Keratinocyte (primary cell): ENCODE measurements around the gene SLC37A1.

Experiments used
- EZH2 ChIP-seq: IDR thresholded peaks from one replicate; pipeline ENCODE4 v1.6.1; 2012; ENCODE audit warnings: inconsistent platforms, mild to moderate bottlenecking, low read length, moderate library complexity
- TF ChIP-seq, protein P1 (sequence below), 3 experiments: IDR thresholded peaks in 1 of 3; conservative IDR thresholded peaks in 1 of 3; optimal IDR thresholded peaks in 1 of 3; 2 replicates in 2 of 3; 3 replicates in 1 of 3; pipeline versions ENCODE3 to v1.5.1; 2011; ENCODE audit warnings: low read length in 3 of 3, mild to moderate bottlenecking in 3 of 3, moderate library complexity in 2 of 3, control low read depth in 1 of 3, inconsistent platforms in 1 of 3; ENCODE audit not compliant: insufficient read depth in 2 of 3; ENCODE audit errors: extremely low read depth in 1 of 3

DNA sequence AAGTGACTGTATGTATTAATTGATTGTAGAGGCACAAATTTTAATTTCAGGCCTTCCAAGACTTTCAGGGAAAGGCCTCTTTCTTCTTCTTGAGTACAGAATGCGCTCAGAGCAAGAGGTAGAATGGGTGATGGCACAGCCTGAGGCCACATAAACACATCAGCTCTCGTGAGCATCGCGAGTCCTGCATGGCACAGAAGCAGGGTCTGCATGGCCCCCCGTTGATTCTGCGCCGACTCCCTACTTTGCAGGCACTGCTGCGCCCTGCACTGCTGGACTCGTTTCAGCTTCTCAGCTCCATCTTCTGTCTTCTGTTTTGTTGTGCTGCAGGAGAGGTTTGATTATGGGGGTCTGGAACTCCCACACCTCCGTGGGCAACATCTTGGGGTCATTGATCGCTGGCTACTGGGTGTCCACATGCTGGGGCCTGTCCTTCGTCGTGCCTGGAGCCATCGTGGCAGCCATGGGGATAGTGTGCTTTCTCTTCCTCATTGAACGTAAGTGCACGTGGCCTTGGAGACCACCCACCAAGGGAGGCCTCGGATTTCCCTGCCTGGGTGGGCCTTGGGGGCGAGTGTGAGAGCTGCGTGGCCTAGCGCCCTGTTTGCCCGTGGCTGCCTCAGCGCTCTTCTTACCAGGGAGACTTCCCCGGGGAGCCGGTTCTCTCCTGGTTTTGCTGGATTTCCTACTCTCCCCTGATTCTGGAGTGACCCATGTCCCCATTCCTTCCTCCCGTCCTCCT lies 29.6 kb downstream of the SLC37A1 start:
- TF ChIP-seq, protein P1, sequence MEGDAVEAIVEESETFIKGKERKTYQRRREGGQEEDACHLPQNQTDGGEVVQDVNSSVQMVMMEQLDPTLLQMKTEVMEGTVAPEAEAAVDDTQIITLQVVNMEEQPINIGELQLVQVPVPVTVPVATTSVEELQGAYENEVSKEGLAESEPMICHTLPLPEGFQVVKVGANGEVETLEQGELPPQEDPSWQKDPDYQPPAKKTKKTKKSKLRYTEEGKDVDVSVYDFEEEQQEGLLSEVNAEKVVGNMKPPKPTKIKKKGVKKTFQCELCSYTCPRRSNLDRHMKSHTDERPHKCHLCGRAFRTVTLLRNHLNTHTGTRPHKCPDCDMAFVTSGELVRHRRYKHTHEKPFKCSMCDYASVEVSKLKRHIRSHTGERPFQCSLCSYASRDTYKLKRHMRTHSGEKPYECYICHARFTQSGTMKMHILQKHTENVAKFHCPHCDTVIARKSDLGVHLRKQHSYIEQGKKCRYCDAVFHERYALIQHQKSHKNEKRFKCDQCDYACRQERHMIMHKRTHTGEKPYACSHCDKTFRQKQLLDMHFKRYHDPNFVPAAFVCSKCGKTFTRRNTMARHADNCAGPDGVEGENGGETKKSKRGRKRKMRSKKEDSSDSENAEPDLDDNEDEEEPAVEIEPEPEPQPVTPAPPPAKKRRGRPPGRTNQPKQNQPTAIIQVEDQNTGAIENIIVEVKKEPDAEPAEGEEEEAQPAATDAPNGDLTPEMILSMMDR (optimal IDR thresholded peaks at IDR 0.05 in 1 of 3, IDR thresholded peaks at IDR 0.05 in 1 of 3, conservative IDR thresholded peaks at IDR 0.05 in 1 of 3; ENCODE audit: extremely low read depth in 1 of 3, insufficient read depth in 2 of 3, low read length in 3 of 3) = no peak
- no peak for TF ChIP-seq EZH2
